Endodermal cell (in vitro differentiated cells): Measurements from ENCODE around the gene HOATZ. TPM values are rescaled to one million over a fixed set of nuclear protein-coding genes. Genes with fewer than 3 reads are reported as not detected.
A peak's percentile ranks its signal among the peaks of the same experiment; 100 is the strongest.

Experiments
- DNase-seq: peaks from one replicate; pipeline ENCODE4 v3.0.0-alpha.2; 2017
- H3K27ac ChIP-seq: 2 replicates; pipeline ENCODE4 v1.5.1; 2013; ENCODE audit warnings: mild to moderate bottlenecking, low read depth, low read length, moderate library complexity
- H3K27me3 ChIP-seq: 2 replicates; pipeline ENCODE4 v1.6.1; 2013; ENCODE audit warnings: mild to moderate bottlenecking, low read length, moderate library complexity; ENCODE audit not compliant: insufficient read depth, control insufficient read depth, poor library complexity, severe bottlenecking
- H3K36me3 ChIP-seq: 2 replicates; pipeline ENCODE4 v1.7.0; 2013; ENCODE audit warnings: mild to moderate bottlenecking, low read length, moderate library complexity; ENCODE audit not compliant: control insufficient read depth, insufficient read depth
- H3K4me1 ChIP-seq: one replicate; pipeline ENCODE4 v1.7.0; 2013; ENCODE audit warnings: low read length; ENCODE audit not compliant: control insufficient read depth, insufficient read depth
- H3K4me3 ChIP-seq: 2 replicates; pipeline ENCODE4 v1.5.1; 2013; ENCODE audit warnings: mild to moderate bottlenecking, low read length, moderate library complexity
- H3K9ac ChIP-seq: 2 replicates; pipeline ENCODE4 v1.6.1; 2013; ENCODE audit warnings: mild to moderate bottlenecking, low read length, moderate library complexity; ENCODE audit not compliant: poor library complexity, severe bottlenecking; ENCODE audit errors: extremely low read depth
- H3K9me3 ChIP-seq: 2 replicates; pipeline ENCODE4 v1.6.1; 2013; ENCODE audit warnings: mild to moderate bottlenecking, low read length, moderate library complexity; ENCODE audit not compliant: control insufficient read depth
- H3K27ac Mint-ChIP-seq: 2 replicates; pipeline ENCODE4 v1.8.0; 2020; ENCODE audit warnings: mixed read lengths
- H3K27me3 Mint-ChIP-seq: 2 replicates; pipeline ENCODE4 v1.8.0; 2021; ENCODE audit warnings: mild to moderate bottlenecking, mixed read lengths; ENCODE audit not compliant: insufficient read depth
- H3K36me3 Mint-ChIP-seq: 2 replicates; pipeline ENCODE4 v1.8.0; 2020; ENCODE audit warnings: low read depth, mixed read lengths
- H3K4me1 Mint-ChIP-seq: 2 replicates; pipeline ENCODE4 v1.8.0; 2020; ENCODE audit warnings: mixed read lengths
- H3K4me3 Mint-ChIP-seq: 2 replicates; pipeline ENCODE4 v1.8.0; 2020; ENCODE audit warnings: mild to moderate bottlenecking, moderate library complexity, mixed read lengths
- H3K9me3 Mint-ChIP-seq: 2 replicates; pipeline ENCODE4 v1.8.0; 2020; ENCODE audit warnings: mild to moderate bottlenecking, mixed read lengths
- WGBS, 2 experiments: methylation state at CpG; one replicate each; pipeline versions ENCODE4 v1.1.5 to v1.1.7; 2013; ENCODE audit warnings: missing lambda C conversion rate in 2 of 2, mixed read lengths in 1 of 2; ENCODE audit not compliant: insufficient coverage in 1 of 2, insufficient read length in 1 of 2; 5-methylcytosine and 5-hydroxymethylcytosine counted together
- total RNA-seq, 2 donors: library from RNA; stranded (reverse); fragmentation: NEBNext Ultra II Directional in 1 of 2; extraction: Animal tissue kit (Norgen Biotek cat#: 25700) in 1 of 2; gene quantifications; 2 replicates in 1 of 2; 3 replicates in 1 of 2; pipeline ENCODE4 v1.2.1, GENCODE V29; 2021
- TF ChIP-seq, protein P1 (sequence below): fragments of 200-600 bp; sonication (generic); conservative IDR thresholded peaks from 2 replicates; pipeline ENCODE4 v1.5.0; 2021; ENCODE audit warnings: antibody characterized with exemption, mild to moderate bottlenecking

HOATZ gene
- total RNA-seq, 2 donors from 2014 or later = 0.89 TPM; not detected in 1

DNA sequence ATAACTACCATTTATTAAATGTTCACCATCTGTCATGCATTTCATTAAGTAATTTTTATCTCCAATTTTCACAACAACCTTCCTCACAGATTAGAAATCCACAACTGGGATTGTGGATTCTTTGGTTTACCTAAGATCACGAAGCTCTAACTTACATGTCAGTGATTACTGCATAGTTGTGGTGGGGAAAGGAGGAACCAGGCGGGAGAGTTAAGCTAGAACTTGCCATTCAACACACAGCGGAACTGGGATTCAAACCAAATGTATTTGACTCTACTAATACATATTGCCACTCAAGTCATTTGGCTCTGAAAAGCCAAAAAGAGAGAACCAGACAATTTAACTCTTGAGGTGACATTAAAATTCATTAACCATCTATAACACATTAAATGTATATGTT, 15.5 kb downstream of the HOATZ start:
- Mint-ChIP-seq H3K27ac (no peak overlapping the region), H3K4me3 (no peak overlapping the region), H3K4me1 (no peaks in the 10 kb centered on the region), H3K36me3 (no peaks in the 10 kb centered on the region), H3K27me3 (peaks cover 22% of the 10 kb centered on the region), H3K9me3 (no peaks in the 10 kb centered on the region)
- DNase-seq = no peak
- WGBS, 2 experiments = 91% methylated on average over 3 of the region's 3 CpGs; no CpG with 5 or more reads in 1 of the 2 experiments
- H3K9ac ChIP-seq = no peak overlapping the region
- TF ChIP-seq, protein P1, sequence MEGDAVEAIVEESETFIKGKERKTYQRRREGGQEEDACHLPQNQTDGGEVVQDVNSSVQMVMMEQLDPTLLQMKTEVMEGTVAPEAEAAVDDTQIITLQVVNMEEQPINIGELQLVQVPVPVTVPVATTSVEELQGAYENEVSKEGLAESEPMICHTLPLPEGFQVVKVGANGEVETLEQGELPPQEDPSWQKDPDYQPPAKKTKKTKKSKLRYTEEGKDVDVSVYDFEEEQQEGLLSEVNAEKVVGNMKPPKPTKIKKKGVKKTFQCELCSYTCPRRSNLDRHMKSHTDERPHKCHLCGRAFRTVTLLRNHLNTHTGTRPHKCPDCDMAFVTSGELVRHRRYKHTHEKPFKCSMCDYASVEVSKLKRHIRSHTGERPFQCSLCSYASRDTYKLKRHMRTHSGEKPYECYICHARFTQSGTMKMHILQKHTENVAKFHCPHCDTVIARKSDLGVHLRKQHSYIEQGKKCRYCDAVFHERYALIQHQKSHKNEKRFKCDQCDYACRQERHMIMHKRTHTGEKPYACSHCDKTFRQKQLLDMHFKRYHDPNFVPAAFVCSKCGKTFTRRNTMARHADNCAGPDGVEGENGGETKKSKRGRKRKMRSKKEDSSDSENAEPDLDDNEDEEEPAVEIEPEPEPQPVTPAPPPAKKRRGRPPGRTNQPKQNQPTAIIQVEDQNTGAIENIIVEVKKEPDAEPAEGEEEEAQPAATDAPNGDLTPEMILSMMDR = no peak
- no peak overlapping the region for H3K4me3 ChIP-seq
- H3K27ac ChIP-seq = no peak overlapping the region
- no peaks in the 10 kb centered on the region for H3K4me1 ChIP-seq
- peaks cover 12% of the 10 kb centered on the region for H3K27me3 ChIP-seq
- H3K36me3 ChIP-seq = no peaks in the 10 kb centered on the region
- H3K9me3 ChIP-seq = no peaks in the 10 kb centered on the region

DNA sequence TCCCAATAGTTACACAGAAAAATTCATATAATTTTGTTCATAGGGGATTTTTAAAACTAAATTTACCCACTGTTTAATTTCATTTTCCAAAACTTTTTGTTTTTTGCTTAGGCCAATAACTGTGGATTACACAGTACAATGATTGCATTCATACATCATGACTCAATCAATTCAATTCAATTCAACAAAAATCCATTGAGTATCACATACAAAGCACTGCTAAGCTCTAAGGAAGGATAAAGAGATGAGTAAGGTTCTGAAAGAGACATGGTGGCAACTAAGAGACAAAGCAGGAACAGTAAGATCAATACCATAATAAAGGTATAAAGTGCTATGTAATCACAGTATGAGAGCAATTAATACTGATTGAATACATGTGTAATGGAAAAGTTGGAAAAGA, 16.6 kb downstream of the HOATZ start:
- H3K9me3 Mint-ChIP-seq = no peaks in the 10 kb centered on the region
- no peaks in the 10 kb centered on the region for H3K9me3 ChIP-seq
- no peak overlapping the region for H3K27ac Mint-ChIP-seq
- peaks cover 28% of the 10 kb centered on the region for H3K27me3 Mint-ChIP-seq
- H3K36me3 ChIP-seq = no peaks in the 10 kb centered on the region
- H3K9ac ChIP-seq = no peak overlapping the region
- no peaks in the 10 kb centered on the region for H3K4me1 ChIP-seq
- H3K4me3 ChIP-seq = no peak overlapping the region
- peaks cover 18% of the 10 kb centered on the region for H3K27me3 ChIP-seq
- H3K36me3 Mint-ChIP-seq = no peaks in the 10 kb centered on the region
- no peak overlapping the region for H3K27ac ChIP-seq
- TF ChIP-seq, protein P1 = no peak
- DNase-seq = no peak
- H3K4me1 Mint-ChIP-seq = no peaks in the 10 kb centered on the region
- H3K4me3 Mint-ChIP-seq = no peak overlapping the region

DNA sequence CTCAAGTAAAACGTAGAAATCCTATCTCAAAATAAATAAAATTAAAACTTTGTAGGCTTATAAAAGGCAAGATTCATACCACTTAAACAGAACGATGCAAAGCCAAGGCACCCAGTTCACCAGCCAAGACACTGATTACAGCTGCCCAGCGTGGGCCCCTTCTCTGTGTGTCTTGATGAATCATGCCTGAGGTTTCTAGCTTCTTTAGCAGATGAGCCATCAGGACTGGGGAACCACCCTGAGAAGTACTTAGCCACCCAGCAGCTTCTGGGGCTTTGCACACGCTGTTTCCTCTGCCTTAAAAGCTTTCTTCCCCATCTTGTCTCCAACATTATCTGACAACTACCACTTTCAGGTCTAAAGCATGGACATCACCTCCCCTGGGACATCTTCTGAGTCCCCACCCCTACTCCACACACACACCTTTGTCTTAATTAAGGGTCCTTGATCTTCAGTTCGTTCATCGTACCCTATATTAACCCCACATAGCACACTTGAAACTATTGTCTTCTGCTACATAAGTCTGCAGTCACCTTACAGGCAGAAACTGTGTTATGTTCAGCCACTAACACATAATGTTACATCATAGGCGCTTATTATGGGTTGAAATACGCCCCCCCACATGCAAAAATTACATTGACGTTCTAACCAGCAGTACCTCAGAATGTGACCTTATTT, 17.2 kb downstream of the HOATZ start:
- H3K27ac Mint-ChIP-seq = no peak overlapping the region
- Histone ChIP-seq H3K4me1 (no peaks in the 10 kb centered on the region), H3K36me3 (no peaks in the 10 kb centered on the region), H3K9ac (no peak overlapping the region), H3K4me3 (no peak overlapping the region), H3K27me3 (peaks cover 25% of the 10 kb centered on the region), H3K27ac (no peak overlapping the region), H3K9me3 (no peaks in the 10 kb centered on the region)
- H3K4me1 Mint-ChIP-seq = no peaks in the 10 kb centered on the region
- no peaks in the 10 kb centered on the region for H3K9me3 Mint-ChIP-seq
- TF ChIP-seq, protein P1 = no peak
- no peak overlapping the region for H3K4me3 Mint-ChIP-seq
- DNase-seq = peak; percentile 57
- H3K27me3 Mint-ChIP-seq = peaks cover 31% of the 10 kb centered on the region
- WGBS, 2 experiments = 84 to 88% methylated on average over 7 to 8 of the region's 9 CpGs
- no peaks in the 10 kb centered on the region for H3K36me3 Mint-ChIP-seq
